ENCODE measurements around the gene ATP8A1.

Gene ATP8A1

DNA sequence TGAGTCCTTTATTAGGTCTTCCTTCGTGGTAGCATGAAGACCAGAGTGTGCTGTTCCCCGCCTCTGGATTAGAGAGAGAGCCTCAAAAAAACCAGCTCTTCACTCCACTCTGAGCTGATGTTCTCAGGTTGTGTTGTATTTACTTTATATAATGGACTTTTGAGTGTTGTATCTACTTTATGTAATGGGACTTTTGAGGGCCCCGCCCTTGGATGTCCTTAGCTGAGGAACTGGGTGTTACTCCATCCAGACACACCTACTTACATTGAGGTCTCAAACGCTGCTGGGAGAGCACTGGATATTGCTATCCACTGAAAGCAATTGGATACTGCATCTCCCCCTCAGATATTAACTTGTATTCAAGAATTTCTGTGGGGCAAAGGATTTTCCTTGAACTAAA, 28.2 kb downstream of the ATP8A1 start:
- H3K4me3 ChIP-seq (ENCODE audit: low read depth, low read length), result no peak overlapping the region
- H3K27ac ChIP-seq, result no peak overlapping the region
- H3K9me3 ChIP-seq (ENCODE audit: severe bottlenecking), result no peaks in the 10 kb centered on the region
- H3K36me3 ChIP-seq, result no peaks in the 10 kb centered on the region
- TF ChIP-seq, protein P1, sequence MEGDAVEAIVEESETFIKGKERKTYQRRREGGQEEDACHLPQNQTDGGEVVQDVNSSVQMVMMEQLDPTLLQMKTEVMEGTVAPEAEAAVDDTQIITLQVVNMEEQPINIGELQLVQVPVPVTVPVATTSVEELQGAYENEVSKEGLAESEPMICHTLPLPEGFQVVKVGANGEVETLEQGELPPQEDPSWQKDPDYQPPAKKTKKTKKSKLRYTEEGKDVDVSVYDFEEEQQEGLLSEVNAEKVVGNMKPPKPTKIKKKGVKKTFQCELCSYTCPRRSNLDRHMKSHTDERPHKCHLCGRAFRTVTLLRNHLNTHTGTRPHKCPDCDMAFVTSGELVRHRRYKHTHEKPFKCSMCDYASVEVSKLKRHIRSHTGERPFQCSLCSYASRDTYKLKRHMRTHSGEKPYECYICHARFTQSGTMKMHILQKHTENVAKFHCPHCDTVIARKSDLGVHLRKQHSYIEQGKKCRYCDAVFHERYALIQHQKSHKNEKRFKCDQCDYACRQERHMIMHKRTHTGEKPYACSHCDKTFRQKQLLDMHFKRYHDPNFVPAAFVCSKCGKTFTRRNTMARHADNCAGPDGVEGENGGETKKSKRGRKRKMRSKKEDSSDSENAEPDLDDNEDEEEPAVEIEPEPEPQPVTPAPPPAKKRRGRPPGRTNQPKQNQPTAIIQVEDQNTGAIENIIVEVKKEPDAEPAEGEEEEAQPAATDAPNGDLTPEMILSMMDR (IDR thresholded peaks at IDR 0.05; ENCODE audit: low read depth, low read length), result no peak
- no peaks in the 10 kb centered on the region for H3K27me3 ChIP-seq (ENCODE audit: insufficient read depth, low read depth, severe bottlenecking)
- DNase-seq, result no peak

GRCh38 chr4:42627885-42628646, 28.8 kb downstream of the ATP8A1 start:
- no peak for DNase-seq
- no peaks in the 10 kb centered on the region for H3K9me3 ChIP-seq (ENCODE audit: severe bottlenecking)
- no peak overlapping the region for H3K4me3 ChIP-seq (ENCODE audit: low read depth, low read length)
- TF ChIP-seq, protein P1 (IDR thresholded peaks at IDR 0.05; ENCODE audit: low read depth, low read length), result no peak
- H3K36me3 ChIP-seq, result peaks cover 5% of the 10 kb centered on the region
- H3K27me3 ChIP-seq (ENCODE audit: insufficient read depth, low read depth, severe bottlenecking), result no peaks in the 10 kb centered on the region
- H3K27ac ChIP-seq, result no peak overlapping the region

- TF ChIP-seq, protein P1 (IDR thresholded peaks at IDR 0.05; ENCODE audit: low read depth, low read length), result no peak
- no peak for DNase-seq
- no peaks in the 10 kb centered on the region for H3K27me3 ChIP-seq (ENCODE audit: insufficient read depth, low read depth, severe bottlenecking)
- H3K36me3 ChIP-seq, result peaks cover 6% of the 10 kb centered on the region
- H3K27ac ChIP-seq, result no peak overlapping the region
- H3K9me3 ChIP-seq (ENCODE audit: severe bottlenecking), result no peaks in the 10 kb centered on the region
- no peak overlapping the region for H3K4me3 ChIP-seq (ENCODE audit: low read depth, low read length)
Measured at GRCh38 chr4:42626629-42627146, 30.2 kb downstream of the ATP8A1 start.

GRCh38 chr4:42625329-42625728, 31.6 kb downstream of the ATP8A1 start:
- Histone ChIP-seq H3K27ac (no peak overlapping the region), H3K36me3 (peaks cover 6% of the 10 kb centered on the region), H3K27me3 (ENCODE audit: insufficient read depth, low read depth, severe bottlenecking) (no peaks in the 10 kb centered on the region), H3K9me3 (ENCODE audit: severe bottlenecking) (no peaks in the 10 kb centered on the region), H3K4me3 (ENCODE audit: low read depth, low read length) (no peak overlapping the region)
- no peak for DNase-seq
- TF ChIP-seq, protein P1 (IDR thresholded peaks at IDR 0.05; ENCODE audit: low read depth, low read length), result no peak

DNA sequence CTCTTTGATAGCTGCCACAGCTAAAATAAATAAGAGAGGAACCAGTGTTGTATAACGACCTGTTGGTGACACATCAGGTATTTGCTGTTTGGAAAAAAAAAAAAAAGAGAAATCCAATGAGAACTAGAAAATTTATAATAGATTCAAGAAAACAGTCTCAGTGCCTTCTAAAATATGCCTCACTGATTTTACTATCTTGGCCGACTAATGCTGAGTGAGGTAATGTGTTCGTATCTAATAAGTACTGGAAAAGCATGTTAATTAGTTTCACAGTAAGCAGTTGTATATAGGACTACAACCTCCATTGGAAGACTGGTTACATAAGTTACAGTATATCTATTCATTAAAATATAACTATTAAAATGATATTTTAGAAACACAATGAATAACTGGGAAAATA, 32.4 kb downstream of the ATP8A1 start:
- TF ChIP-seq, protein P1 (IDR thresholded peaks at IDR 0.05; ENCODE audit: low read depth, low read length), result no peak
- no peaks in the 10 kb centered on the region for H3K9me3 ChIP-seq (ENCODE audit: severe bottlenecking)
- no peaks in the 10 kb centered on the region for H3K27me3 ChIP-seq (ENCODE audit: insufficient read depth, low read depth, severe bottlenecking)
- no peak for DNase-seq
- no peak overlapping the region for H3K27ac ChIP-seq
- H3K36me3 ChIP-seq, result peaks cover 6% of the 10 kb centered on the region
- no peak overlapping the region for H3K4me3 ChIP-seq (ENCODE audit: low read depth, low read length)

All from WERI-Rb-1 (cell line).